Stomach (tissue), 4 donors: ENCODE measurements around the gene MSANTD2.

Experiments
- CTCF ChIP-seq, 7 experiments: fragments of 450-650 bp in 4 of 7; fragments of 200-600 bp in 3 of 7; sonication (generic) in 3 of 7; IDR thresholded peaks; one replicate each; pipeline ENCODE4 v1.5.1; 2016 to 2019; ENCODE audit warnings: antibody characterized with exemption in 7 of 7, control low read depth in 2 of 7, mild to moderate bottlenecking in 1 of 7
- EP300 ChIP-seq: sonication (generic); formaldehyde crosslinking; IDR thresholded peaks from one replicate; pipeline ENCODE4 v1.6.1; 2017; ENCODE audit warnings: antibody characterized with exemption
- POLR2A ChIP-seq, 4 donors: fragments of 450-650 bp; IDR thresholded peaks; one replicate each; pipeline ENCODE4 v1.6.1; 2016; ENCODE audit warnings: antibody characterized with exemption in 4 of 4, control low read depth in 2 of 4, mild to moderate bottlenecking in 1 of 4, moderate library complexity in 1 of 4
- POLR2AphosphoS5 ChIP-seq, 3 donors: sonication (generic); formaldehyde crosslinking; IDR thresholded peaks; one replicate each; pipeline ENCODE4 v1.6.1; 2016; ENCODE audit warnings: antibody characterized with exemption in 3 of 3

DNA sequence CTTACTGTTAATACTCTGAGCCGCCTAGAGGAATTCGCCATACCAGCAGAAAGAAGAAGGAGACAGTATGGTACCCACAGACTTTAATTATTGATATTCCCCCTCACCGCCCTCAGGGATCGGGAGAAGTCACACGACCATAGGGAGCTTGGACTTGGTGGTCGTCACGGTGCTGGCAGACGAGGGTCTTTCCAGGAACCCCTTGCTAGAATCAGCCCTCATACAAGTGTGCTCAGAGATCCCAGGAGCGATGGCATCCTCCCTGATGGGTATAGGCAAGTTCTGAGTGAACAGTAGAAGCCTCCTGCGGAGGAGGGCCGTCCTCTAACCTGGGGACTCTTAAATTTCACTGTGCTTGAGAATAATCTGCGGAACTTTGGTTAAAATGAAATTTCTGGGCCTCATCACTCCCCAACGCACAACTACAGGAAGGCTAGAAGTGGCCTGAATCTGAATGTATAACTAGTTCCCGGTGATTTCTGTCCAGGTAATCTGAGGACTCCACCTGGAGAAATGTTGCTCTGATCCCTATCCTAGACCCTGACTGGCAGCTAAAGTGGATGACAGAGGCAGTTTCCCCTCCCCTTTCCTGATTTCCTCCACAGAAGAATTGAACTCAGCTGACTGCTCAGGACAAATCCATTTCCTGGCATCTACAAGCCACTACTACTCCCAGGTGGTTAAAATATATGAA, 52.7 kb downstream of the MSANTD2 start:
- TF ChIP-seq EP300: no peak
- TF ChIP-seq POLR2A (IDR thresholded peaks at IDR 0.05): no peak
- TF ChIP-seq CTCF (IDR thresholded peaks at IDR 0.05): no peak
- TF ChIP-seq POLR2AphosphoS5 (IDR thresholded peaks at IDR 0.05): no peak
